ENCODE data around the gene HMG20A.

HMG20A gene

DNA sequence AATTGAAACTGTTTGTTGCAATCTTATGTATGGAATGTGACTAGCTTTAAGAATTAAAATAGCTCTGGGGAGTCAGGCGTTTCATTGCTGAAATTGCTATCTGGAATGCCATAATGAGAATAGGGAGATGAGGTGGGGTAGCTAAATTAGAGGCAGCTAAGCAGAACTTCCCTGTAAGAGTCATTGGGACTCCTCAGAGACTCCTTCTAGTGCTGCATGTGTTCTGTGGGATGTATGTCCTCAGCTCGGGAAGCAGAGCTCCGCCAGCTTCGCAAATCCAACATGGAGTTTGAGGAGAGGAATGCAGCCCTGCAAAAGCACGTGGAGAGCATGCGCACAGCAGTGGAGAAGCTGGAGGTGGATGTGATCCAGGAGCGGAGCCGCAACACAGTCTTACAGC, 57.4 kb downstream of the HMG20A start:
- DNase-seq (ENCODE audit: low read depth) = no peak

DNA sequence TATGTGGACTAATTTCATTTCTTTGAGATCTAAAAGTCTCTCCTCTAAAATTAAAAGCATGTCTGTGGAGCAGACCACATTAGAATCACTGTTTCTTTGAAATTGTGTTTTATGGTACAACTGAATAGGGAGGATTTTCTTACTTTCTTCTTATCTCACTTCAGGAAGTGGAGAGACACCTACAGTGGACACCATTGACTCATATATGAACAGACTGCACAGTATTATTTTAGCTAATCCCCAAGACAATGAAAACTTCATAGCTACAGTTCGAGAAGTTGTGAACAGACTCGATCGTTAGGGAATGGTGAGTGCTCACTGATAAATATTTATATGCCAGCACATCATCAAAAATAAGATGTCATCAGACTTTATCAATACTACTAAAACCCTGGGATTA, 58.3 kb downstream of the HMG20A start:
- no peak for DNase-seq (ENCODE audit: low read depth)

DNA sequence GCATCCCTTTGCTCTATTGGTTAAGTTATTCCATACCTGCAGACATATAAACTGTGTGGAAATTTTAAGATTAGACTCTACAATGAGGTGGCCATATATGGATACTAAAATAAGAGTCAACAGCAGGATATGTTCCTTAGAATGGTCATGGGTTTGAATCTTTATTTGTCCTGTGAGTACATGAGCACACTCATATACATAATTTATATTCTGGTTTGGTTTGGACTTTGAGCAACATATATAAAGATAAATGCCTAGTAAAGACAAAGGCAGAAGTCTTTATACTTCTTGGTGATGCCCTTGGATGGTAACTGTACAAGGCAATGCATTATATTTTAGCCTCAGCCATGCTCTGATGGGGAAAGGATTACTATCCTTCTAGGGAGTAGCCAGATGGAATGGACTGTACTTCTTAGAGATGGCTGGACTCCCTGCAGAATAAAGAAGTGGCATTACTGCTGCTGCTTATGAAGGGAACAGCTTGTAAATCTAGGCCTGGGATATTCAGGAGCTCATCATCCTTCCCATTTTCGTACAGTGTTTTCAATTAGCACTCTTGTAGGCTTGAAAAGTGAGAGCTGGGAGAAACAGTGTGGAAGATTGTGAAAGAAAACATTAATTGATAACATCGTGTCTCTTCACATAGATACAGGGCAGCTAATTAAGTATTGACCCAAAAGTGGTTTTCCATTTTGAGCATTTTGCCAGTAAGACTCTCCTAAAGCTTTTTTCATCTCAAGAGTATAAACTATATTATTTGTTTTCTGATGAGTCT, 60.4 kb downstream of the HMG20A start:
- DNase-seq (ENCODE audit: low read depth) = no peak

DNA sequence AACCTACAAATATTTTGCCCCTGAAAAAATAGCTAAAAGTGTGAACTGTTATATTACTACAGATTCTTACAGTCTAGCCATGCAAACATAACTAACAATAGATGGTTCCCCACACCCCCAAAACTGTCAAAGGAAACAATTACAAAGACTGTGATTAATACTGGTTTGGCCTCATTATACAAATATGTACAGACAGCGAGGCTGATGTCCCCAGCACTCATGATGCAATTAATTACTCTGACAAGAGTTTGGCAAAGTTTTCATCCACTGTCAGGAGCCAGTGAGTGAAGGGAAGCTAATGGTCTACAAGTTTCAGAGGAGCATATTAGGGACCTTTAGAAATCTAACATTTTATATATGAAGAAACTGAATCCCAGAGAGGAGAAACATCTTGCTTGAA, 61.0 kb downstream of the HMG20A start:
- no peak for DNase-seq (ENCODE audit: low read depth)

DNA sequence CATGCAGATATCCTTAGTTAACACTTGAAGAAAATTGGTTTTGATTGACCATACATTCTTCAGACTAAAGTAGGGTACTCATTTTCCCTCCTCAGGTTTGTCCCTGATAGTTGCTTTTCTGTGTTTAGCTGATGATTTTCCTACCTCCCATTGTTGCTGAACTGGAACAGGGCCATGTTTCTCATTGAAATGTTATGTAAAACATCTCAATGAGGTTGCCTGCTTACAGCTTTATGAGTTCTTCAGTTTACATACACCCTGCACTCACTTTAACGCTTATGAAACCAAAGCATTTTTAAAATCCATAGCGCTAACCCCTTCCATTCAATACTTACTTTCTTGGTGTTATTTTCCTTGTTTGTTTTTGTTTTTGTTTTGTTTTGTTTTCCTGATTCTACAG, 61.9 kb downstream of the HMG20A start:
- DNase-seq (ENCODE audit: low read depth) = no peak

DNA sequence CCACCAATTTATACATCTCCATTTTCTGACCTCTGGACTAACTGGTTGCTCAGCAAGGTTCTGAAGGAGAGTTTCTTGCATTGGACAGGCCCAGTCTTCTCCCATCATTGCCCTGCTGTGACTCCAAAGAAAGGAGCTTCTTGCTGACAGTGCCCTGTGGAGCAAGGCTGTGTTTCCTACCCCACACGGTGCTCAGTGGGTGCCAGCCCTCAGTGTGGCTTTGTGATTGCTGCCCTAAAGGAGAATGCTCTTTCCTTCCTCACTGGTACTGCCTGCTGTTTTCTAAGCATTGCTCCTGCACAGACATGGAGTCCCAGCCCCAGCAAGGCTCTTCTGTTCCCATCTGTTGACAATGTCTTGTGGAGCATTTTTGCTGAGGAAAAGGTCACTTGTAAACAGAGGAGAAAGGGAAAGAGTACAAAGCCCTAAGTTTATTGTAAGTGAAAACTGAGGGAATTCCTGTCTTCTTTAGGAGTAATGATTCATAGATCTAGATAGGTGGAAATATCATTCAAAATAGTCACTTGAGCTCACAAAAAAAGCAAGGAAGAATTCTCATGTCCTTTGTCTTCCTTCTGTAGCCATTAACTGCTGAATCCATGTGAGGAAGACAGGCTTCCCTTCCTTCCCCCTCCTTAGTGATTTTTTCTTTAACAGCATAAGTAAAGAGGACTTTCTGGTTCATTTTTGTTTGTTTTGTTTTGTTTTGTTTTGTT, 62.9 kb downstream of the HMG20A start:
- no peak for DNase-seq (ENCODE audit: low read depth)

DNA sequence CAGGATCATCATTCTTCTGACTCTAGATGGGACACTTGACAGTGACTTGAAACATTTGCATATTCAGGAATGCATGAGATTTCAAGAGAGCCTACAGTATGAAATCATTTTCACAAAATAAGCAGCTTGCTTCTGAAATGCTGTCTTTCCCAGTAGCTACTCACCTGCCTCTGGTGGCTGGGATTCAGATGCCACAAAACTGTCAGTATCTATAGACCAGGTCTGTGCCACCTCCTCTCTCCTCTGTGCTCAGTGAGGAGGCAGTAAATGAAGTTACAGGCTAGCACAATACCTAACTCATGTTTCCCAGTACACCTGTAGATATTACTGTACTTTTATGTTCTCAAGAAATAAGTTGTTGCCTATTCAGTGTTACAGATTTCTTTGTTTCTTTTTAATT, 64.3 kb downstream of the HMG20A start:
- no peak for DNase-seq (ENCODE audit: low read depth)

DNA sequence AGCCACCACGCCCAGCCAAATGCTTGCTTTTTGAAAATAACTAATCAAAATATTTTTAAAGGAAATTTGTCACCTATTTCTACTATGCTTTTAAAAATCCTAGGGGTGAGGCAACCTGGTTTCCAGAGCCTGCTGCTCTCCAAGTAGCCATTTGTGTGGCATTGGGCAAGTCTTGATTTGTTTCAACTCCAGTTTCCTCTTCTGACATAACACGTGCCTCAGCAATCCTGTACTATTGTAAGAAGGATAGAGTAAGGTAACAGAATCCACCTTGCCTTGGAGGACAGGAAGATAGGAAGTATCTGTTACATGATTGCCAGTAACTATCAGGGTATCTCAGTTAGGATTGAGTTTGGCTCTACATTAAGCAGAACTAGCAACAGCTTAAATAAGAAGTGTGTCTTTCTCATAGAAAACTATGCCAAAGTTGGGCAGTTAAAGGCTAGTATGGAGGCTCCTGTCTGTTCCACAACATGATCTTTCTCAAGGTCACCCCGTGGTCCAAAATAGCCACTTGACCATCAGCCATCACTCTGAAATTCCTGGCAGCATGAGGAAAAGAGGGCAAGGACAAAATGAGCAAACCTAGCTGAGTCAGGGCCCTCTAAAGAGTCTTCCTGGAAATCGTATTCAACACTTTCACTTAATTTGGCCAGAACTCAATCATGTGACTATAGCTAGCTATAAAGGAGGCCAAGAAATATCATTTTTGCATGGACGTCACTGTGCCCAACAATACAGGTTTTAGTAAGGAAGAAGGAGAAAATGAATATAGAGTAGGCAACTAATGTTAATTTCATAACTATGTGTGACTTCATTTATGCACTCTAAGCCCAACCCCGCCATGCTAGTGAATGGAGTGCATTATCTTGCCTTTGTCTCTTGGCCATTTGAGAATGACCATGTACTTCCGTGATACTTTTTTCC, 66.1 kb downstream of the HMG20A start:
- DNase-seq (ENCODE audit: low read depth) = no peak

DNA sequence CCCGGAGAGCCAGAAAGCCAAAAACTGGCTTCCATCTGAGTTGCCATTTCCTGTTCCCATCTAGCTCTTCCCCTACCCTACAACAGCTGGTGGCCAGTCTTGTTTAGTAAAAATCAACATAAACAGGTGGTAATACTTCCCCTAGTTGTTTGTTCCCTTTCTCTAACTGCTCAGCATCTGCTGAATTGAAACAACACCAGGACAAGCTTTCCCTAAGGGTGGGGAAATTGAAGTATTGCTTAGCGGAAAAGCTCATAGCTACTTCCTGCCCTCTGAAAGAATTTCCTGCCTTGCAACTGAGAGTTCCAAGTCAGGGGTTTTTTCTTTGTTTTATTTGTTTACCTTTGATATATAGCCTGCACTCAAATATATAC, 66.8 kb downstream of the HMG20A start:
- no peak for DNase-seq (ENCODE audit: low read depth)

DNA sequence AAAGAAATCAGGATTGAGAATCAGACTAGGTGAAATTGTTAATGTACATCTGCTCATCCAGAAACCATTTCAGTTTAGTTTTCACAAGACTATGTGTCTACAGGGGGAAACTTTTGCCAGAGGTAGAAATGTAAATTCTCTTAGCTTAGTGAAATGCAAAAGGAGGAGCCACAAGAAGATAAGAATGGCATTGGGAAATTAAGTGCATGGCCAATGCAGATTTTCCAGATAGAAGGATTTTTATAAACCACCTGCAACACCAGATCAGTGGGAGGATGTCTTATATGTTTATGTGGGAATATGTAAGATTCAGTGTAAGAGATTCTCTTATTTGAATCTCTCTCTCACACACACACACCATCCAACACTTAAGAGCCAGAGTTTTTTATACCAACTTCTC, 67.2 kb downstream of the HMG20A start:
- DNase-seq (ENCODE audit: low read depth) = no peak

DNA sequence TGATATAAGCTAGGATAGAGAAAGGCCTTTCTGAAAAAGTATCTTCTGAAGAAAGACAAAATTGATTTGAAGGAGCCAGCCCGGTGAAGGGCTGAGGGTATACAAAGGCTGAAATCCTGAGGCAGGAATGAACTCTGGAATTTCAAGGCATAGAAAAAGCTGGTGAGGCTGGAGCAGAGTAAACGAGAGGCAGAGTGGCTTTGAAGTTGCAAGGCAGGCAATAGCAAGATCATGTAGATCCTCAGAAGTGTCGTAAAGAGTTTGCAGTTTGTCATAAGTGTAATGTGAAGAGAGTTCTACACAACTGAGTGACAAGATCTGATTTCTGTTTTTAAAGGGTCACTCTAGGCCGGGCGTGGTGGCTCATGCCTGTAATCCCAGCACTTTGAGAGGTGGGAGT, 69.0 kb downstream of the HMG20A start:
- DNase-seq (ENCODE audit: low read depth) = no peak

DNA sequence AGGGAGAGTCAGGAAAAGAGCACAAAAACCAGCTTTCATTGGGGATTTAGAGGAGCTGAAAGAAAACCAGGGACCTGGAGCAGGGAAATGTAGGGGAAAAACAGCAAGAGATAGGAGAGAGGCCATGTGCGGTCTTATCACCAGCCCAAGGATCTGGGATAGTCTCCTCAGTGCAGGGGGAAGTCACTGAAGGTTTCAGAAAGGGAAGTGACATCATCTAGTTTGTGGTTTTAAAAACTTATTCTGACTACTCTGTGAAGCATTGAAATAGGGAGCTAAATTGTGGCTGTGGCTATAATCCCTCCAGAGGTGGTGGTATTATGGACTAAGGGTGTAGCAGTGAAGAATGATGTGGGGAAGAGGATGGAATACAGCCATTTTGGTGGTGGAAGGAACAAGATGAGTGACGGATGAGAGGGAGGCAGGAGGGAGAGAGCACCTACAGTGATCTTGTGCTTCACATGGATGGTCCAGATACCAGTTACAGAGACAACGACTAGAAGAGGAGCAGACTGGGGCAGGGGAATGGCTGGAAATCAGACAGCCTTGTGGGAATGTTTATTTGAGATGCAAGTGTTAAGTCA, 72.7 kb downstream of the HMG20A start:
- no peak for DNase-seq (ENCODE audit: low read depth)

DNA sequence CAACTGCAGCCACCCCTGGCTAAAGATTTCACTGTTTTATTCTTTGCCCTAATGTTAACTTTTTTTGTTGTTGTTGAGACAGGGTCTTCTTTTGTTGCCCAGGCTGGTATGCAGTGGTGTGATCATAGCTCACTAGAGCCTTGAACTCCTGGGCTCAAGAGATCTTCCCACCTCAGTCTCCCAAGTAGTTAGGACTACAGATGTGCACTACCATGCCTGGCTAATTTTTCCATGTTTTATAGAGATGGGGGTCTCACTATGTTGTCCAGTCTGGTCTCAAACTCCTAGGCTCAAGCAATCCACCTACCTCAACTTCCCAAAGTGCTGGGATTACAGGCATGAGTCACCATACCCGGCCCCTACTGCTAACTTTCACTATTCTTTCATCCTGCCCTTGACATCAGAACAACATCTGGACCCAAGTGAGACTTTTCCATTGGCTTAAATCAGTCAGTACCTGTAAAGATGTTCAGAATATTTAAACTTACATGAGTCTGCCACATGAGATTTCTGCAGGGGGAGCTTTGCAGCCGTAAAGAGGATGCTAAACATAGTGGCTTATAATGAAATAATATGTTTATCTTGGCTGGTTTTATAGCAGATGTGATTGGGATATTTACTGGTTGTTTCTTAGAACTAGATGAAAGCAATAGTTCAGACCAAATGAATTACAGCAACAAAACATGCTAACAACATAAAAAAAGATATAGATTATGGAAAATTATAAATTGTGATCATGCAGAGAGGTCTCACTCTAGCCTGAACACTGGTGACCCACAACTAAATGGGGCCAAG, 73.6 kb downstream of the HMG20A start:
- no peak for DNase-seq (ENCODE audit: low read depth)

DNA sequence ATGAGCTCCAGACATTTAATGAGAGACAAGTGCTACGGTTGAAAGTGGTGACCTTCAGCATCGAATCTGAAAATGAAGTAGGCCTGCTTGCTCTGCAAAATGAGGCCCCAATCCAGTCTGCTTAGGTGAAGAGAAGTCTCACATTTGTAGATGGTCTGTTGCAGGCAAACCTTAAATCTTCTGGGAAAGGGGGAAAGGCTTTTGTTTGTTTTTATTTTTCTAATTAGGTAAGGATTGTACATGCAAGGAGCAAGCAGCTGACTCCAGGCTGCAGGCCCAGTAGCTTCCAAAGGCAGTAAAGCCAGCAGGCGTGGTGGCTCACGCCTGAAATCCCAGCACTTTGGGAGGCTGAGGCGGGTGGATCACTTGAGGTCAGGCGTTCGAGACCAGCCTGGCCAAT, 74.3 kb downstream of the HMG20A start:
- DNase-seq (ENCODE audit: low read depth) = no peak

DNA sequence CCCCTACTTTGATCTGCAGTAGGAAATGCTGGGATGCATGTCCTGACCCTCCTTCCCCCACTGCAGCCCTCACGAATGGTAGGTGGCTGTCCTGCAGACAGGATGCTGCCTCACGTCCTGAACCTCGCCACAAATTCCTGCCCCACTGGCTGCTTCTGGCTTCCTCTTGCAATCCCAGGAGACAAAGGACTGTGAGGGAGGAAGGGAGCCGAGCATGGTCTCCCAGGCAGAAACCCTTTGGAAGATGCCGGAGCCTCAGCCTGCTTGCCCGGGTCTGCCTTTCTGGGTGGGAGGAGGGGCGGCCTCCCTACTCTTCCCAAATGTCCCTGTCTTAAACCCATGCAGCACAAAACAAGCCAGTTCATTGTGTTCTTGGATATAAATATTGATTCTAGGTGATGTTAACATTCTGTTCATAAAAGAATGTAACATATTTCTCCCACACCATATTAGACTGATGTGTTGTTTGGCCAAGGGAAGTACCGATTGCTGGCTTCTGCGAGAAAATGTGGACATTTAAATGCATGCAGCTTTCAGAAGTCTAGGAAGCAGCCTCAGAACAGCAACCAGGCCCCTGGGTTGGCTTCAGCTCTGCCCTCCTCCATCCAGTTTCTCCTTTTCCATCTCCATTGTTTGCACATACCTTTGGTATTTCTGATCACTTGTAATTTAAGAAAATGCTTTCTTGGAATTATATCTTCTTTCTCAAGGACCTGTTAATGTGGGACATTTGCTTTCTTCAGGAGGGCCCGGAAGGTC, 75.3 kb downstream of the HMG20A start:
- DNase-seq (ENCODE audit: low read depth) = no peak

DNA sequence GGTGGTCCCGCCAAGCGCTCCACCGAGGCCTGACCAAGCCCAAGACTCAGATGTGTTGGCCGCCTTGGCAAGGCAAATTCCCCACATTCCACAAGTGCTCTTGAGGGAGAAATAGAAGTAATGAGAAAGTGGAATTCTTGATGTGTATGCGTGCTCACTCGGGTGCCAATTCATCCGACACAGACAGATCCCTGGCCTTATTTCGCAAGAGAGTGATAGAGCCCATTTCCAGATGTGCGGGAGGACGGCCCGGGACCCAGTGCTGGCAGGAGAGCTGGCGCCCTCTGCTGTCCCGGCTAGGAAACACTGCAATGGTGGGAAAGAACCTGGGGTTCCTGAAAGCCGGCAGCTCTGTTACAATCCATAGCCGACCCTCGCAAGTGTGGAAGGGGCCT, 76.0 kb downstream of the HMG20A start:
- DNase-seq (ENCODE audit: low read depth) = peak; percentile 49

DNA sequence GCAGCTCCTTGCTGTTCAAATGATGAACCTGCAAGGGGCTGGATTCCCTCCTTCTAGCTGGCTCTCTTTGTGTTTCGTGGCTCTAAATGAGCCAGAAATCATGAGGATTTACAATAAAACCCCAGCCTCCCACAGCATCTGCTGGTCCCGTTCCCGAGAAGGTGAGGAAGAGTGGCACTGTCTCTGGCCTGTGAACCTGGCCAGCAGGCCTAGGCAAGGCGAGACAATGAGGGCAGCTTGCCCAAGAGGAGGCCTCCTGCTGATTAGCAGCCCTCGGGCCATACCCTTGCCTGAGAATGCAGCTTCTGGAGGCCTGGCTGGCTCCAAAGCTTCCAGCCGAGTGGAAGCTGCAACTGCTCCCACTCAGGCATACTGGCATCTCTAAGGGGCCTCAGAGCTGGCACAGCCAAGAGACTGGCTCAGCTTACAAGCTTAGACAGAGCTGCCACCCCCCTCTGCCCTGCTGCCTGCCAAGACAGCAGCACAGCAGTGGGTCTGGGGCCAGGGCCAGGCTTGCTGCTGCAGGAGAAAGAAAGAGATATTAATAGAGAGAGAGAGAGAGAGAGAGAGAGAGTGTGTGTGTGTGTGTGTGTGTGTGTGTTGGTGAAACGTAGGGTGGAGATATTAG, 76.5 kb downstream of the HMG20A start:
- DNase-seq (ENCODE audit: low read depth) = no peak

DNA sequence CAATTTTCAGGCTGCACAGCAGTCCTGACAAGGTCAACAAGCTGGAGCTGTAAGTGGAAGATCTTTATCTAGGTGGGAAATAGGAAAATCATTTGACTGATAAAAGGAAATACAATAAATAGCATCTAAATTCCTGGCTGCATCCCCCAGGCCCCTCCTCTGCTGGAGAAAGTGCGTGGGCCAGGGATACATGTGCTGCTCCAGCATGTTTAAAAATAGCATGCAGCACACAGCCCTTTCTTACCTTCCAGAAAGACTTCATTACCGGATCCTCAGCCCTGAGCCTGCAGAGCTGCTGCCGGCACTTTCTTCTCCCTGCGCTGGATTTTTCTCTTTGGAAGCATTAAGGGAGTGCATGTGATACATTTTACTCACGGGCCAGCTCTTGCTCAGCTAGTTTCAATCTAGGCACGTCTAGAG, 77.3 kb downstream of the HMG20A start:
- no peak for DNase-seq (ENCODE audit: low read depth)

DNA sequence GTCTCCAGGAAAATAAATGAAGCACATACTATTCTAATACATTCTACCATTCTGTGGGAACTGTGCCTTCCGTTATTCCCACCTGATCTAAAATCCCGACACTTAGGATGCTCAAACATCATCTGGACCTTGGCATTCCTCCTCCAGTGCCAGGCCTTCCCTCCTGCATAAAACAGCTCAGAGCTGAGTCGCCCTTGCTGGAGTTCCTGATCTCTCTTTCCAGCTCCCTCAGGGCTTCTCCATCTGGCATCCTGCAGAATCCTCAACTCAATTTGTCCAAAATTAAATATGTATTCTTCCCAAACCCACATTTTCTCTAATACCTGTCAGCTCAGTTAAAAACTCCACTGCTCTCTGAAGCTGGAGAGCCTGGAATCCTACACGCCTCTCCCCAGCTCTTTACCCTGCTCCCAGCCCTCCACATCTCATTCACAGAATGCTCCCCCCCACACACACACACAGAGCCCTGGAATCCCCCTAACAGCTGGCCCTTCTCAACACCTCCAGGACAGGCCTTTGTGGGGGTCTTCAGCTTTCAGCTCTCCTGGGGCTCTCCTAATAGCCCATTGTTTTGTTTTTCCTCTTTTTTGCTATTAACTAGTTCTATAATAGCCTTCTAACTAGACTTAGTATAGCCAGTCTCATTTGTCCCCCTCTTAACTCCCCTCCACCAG, 78.5 kb downstream of the HMG20A start:
- no peak for DNase-seq (ENCODE audit: low read depth)

DNA sequence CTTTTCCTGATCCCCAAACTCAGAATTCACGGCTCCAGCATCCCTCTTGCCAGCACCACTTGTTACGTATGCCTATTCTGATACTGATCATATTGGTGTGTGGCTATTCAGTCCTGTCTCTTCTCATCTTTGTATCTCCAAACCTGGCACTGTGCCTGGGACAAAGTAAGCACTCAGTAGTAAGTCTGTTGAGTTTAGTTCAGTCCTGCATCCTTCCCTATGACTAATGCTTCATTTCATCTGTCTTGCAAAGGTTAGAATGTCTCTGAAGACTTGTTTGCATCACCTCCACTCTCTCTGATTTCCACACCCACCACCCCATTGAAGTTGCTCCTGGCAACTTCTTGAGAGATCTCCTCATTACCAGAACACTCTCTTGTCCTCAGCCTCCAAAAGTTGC, 80.3 kb downstream of the HMG20A start:
- no peak for DNase-seq (ENCODE audit: low read depth)
